Endothelial cell of umbilical vein (primary cell): ENCODE results near the gene JARID2. TPM values are rescaled to one million over a fixed set of nuclear protein-coding genes. Genes with fewer than 3 reads are reported as not detected.

Experiments used
- BruUV-seq: library from RNA; stranded (reverse); fragments of 400-500 nt; replicated peaks from 2 replicates; lab custom pipeline; 2021; lab: Mats Ljungman, UMichigan
- CTCF ChIA-PET: fragments of 300-600, 350-600 bp; sonication (Branson Sonifier 250); formaldehyde crosslinking; loops from one replicate; lab custom pipeline; 2021; ENCODE audit warnings: antibody characterized with exemption, inconsistent platforms; lab: Charles Lee
- POLR2A ChIA-PET: fragments of 300-600, 350-600 bp; sonication (Branson Sonifier 250); formaldehyde crosslinking; loops from one replicate; lab custom pipeline; 2021; ENCODE audit warnings: antibody characterized with exemption, inconsistent platforms; lab: Charles Lee
- DNase-seq: peaks from one replicate; pipeline ENCODE4 v3.0.0-alpha.2; 2011; ENCODE audit warnings: low read depth, low spot score
- FAIRE-seq: peaks from 2 replicates; lab custom pipeline; 2011; peaks lifted over from hg19 to GRCh38; lab: Jason Lieb, UNC
- H2AFZ ChIP-seq: 2 replicates; pipeline ENCODE4 v1.6.0; 2012; ENCODE audit warnings: low read depth, low read length, control low read depth, inconsistent platforms
- H3K27ac ChIP-seq: 2 replicates; pipeline ENCODE4 v1.5.1; 2011; ENCODE audit warnings: low read depth, mild to moderate bottlenecking, control low read depth, low read length, moderate library complexity; ENCODE audit not compliant: insufficient read depth
- H3K27me3 ChIP-seq, 2 experiments: 2 replicates each; pipeline versions ENCODE4 v1.6.0 to v1.6.1; 2011; ENCODE audit warnings: low read length in 2 of 2, mixed read lengths in 1 of 2; ENCODE audit not compliant: control insufficient read depth in 2 of 2, insufficient read depth in 2 of 2
- H3K36me3 ChIP-seq, 2 experiments: 2 replicates in 1 of 2; 3 replicates in 1 of 2; pipeline ENCODE4 v1.5.1; 2011; ENCODE audit warnings: low read length in 2 of 2, mild to moderate bottlenecking in 1 of 2, moderate library complexity in 1 of 2; ENCODE audit not compliant: control insufficient read depth in 2 of 2, insufficient read depth in 2 of 2; ENCODE audit errors: extremely low read depth in 1 of 2
- H3K4me1 ChIP-seq: 3 replicates; pipeline ENCODE4 v1.5.1; 2011; ENCODE audit warnings: mild to moderate bottlenecking, low read length; ENCODE audit not compliant: control insufficient read depth, insufficient read depth; ENCODE audit errors: extremely low read depth
- H3K4me2 ChIP-seq: 2 replicates; pipeline ENCODE4 v1.6.1; 2011; ENCODE audit warnings: low read length, control low read depth, mixed read lengths; ENCODE audit not compliant: insufficient read depth
- H3K4me3 ChIP-seq, 3 experiments: fragments of 200-600 bp in 1 of 3; sonication (generic), shearing (Covaris generic) in 1 of 3; replicated peaks in 1 of 3; 2 replicates each; pipeline ENCODE4 v1.5.1; 2011 to 2016; ENCODE audit warnings: control low read depth in 3 of 3, low read length in 3 of 3, mild to moderate bottlenecking in 2 of 3, inconsistent platforms in 1 of 3, low read depth in 1 of 3, moderate library complexity in 1 of 3; ENCODE audit not compliant: insufficient read depth in 1 of 3
- H3K79me2 ChIP-seq: 2 replicates; pipeline ENCODE4 v1.6.0; 2012; ENCODE audit warnings: low read length, inconsistent platforms; ENCODE audit not compliant: control insufficient read depth, insufficient read depth
- H3K9ac ChIP-seq: replicated peaks from 2 replicates; pipeline ENCODE3; 2011; ENCODE audit warnings: low read length, control low read depth; ENCODE audit not compliant: insufficient read depth; ENCODE audit errors: extremely low read depth
- H3K9me1 ChIP-seq: replicated peaks from 3 replicates; pipeline ENCODE4 v1.6.0; 2011; ENCODE audit warnings: mild to moderate bottlenecking, low read length; ENCODE audit not compliant: control insufficient read depth, insufficient read depth; ENCODE audit errors: extremely low read depth
- H3K9me3 ChIP-seq: replicated peaks from 2 replicates; pipeline ENCODE4 v1.5.1; 2012; ENCODE audit warnings: low read length, inconsistent platforms; ENCODE audit not compliant: control insufficient read depth, insufficient read depth
- H4K20me1 ChIP-seq: replicated peaks from 2 replicates; pipeline ENCODE3; 2011; ENCODE audit warnings: mild to moderate bottlenecking, low read length; ENCODE audit not compliant: control insufficient read depth, insufficient read depth; ENCODE audit errors: extremely low read depth
- CTCF ChIP-seq, 2 donors: IDR thresholded peaks; 1 replicate in 1 of 2; 2 replicates in 1 of 2; pipeline ENCODE4 v1.5.1; 2011; ENCODE audit warnings: low read length in 2 of 2, mild to moderate bottlenecking in 2 of 2, moderate library complexity in 2 of 2, control low read depth in 1 of 2, inconsistent platforms in 1 of 2, low read depth in 1 of 2; ENCODE audit not compliant: insufficient read depth in 1 of 2; ENCODE audit errors: extremely low read depth in 1 of 2
- EZH2 ChIP-seq: IDR thresholded peaks from 2 replicates; pipeline ENCODE4 v1.6.1; 2012; ENCODE audit warnings: borderline replicate concordance, low read depth, mild to moderate bottlenecking, moderate library complexity, low read length, inconsistent platforms; ENCODE audit not compliant: severe bottlenecking
- FOS ChIP-seq: IDR thresholded peaks from 2 replicates; pipeline ENCODE4 v1.6.1; 2011; ENCODE audit warnings: mild to moderate bottlenecking, low read length, moderate library complexity, borderline replicate concordance; ENCODE audit not compliant: insufficient read depth
- GATA2 ChIP-seq: IDR thresholded peaks from 2 replicates; pipeline ENCODE4 v1.7.0; 2011; ENCODE audit warnings: low read depth, mild to moderate bottlenecking, moderate library complexity, mixed read lengths, low read length; ENCODE audit not compliant: insufficient read length, insufficient read depth
- JUN ChIP-seq: IDR thresholded peaks from 2 replicates; pipeline ENCODE4 v1.6.1; 2011; ENCODE audit warnings: borderline replicate concordance, low read depth; ENCODE audit not compliant: insufficient read length, insufficient read depth
- MAX ChIP-seq: IDR thresholded peaks from 2 replicates; pipeline ENCODE4 v1.6.1; 2011; ENCODE audit not compliant: insufficient read depth, insufficient read length
- POLR2A ChIP-seq: IDR thresholded peaks from 2 replicates; pipeline ENCODE4 v1.6.1; 2012; ENCODE audit warnings: low read depth, mild to moderate bottlenecking, control low read depth, low read length
- POLR2AphosphoS5 ChIP-seq: IDR thresholded peaks from 2 replicates; pipeline ENCODE4 v1.6.1; 2012; ENCODE audit warnings: low read depth, mild to moderate bottlenecking, control low read depth, low read length, moderate library complexity; ENCODE audit not compliant: insufficient read depth
- dilution Hi-C: fragments of 300-500 bp; cut with MboI; formaldehyde crosslinking; loops from one replicate; pipeline ENCODE4 v1.15.0; 2019; ENCODE audit warnings: low sequenced_read_pairs; ENCODE audit not compliant: extremely low pct_ligation_motif_present
- intact Hi-C: fragments of 100-400 bp; cut with micrococcal nuclease; formaldehyde crosslinking; loops from one replicate; pipeline ENCODE4 v1.10.0; 2022
- polyA plus RNA-seq, 4 experiments: library from polyadenylated mRNA; depleted of rRNA in 3 of 4; stranded (reverse) in 3 of 4; unstranded in 1 of 4; fragments of >200 nt; gene quantifications; 2 replicates each; pipeline versions ENCODE4 v1.2.1 to v1.2.3, GENCODE V29; 2011 to 2012; ENCODE audit warnings: missing spikeins in 1 of 4
- total RNA-seq: library from RNA; stranded (reverse); gene quantifications from 2 replicates; pipeline ENCODE4 v1.2.3, GENCODE V29; 2021

JARID2 gene
- total and polyA plus RNA-seq, 2 donors (not counting 3 experiments of a cell fraction or from before 2014, with no cell fraction given) = 2.9 to 10.6 TPM

- FAIRE-seq (no peak), DNase-seq (no peak)
- Histone ChIP-seq H3K4me2 (no peak overlapping the region), H3K4me1 (no peaks in the 10 kb centered on the region), H3K27me3 (no peaks in the 10 kb centered on the region), H3K27ac (no peak overlapping the region), H4K20me1 (peaks cover 2% of the 10 kb centered on the region), H3K9me1 (no peaks in the 10 kb centered on the region), H3K79me2 (no peaks in the 10 kb centered on the region), H3K9ac (no peak overlapping the region), H2AFZ (no peak overlapping the region), H3K36me3 (no peaks in the 10 kb centered on the region), H3K9me3 (no peaks in the 10 kb centered on the region), H3K4me3 (no peak overlapping the region)
- no peak for TF ChIP-seq CTCF (IDR thresholded peaks at IDR 0.05; ENCODE audit: extremely low read depth in 1 of 2, insufficient read depth in 1 of 2, low read depth in 1 of 2, low read length in 2 of 2)
- TF ChIP-seq POLR2AphosphoS5 = no peak
- no peak for TF ChIP-seq POLR2A
- TF ChIP-seq MAX = no peak
- TF ChIP-seq JUN = no peak
- no peak for TF ChIP-seq FOS
- no peak for TF ChIP-seq GATA2
- TF ChIP-seq EZH2 = no peak
- dilution Hi-C loops = no loop called here
- no TSS peak for BruUV-seq
- intact Hi-C loops = no loop called here
- CTCF ChIA-PET = interaction anchor here (1.1 kb wide), 1 partner anchor 10 kb away, joined by 3 read pairs; no protein-coding TSS in a partner anchor
- POLR2A ChIA-PET = no interaction called here
Measured at GRCh38 chr6:15453622-15454021, 207.8 kb downstream of the JARID2 start.
